22Rv1 (cell line): ENCODE measurements around the gene POLR2C.
"Not testable (repeated sequence)": the region's sequence is repeated elsewhere in the genome, so short reads cannot be mapped to it uniquely, and the experiment has no call there.

Source experiments
- H3K27ac ChIP-seq: fragments of 450-650 bp; 2 replicates; pipeline ENCODE4 v1.5.1; 2017
- ZFX ChIP-seq: fragments of 450-650 bp; IDR thresholded peaks from 2 replicates; pipeline ENCODE4 v1.6.1; 2017; ENCODE audit warnings: antibody characterized with exemption, borderline replicate concordance
- TF ChIP-seq, protein P1 (sequence below): fragments of 450-650 bp; IDR thresholded peaks from 2 replicates; pipeline ENCODE4 v1.5.1; 2017; ENCODE audit warnings: mild to moderate bottlenecking

POLR2C gene

DNA sequence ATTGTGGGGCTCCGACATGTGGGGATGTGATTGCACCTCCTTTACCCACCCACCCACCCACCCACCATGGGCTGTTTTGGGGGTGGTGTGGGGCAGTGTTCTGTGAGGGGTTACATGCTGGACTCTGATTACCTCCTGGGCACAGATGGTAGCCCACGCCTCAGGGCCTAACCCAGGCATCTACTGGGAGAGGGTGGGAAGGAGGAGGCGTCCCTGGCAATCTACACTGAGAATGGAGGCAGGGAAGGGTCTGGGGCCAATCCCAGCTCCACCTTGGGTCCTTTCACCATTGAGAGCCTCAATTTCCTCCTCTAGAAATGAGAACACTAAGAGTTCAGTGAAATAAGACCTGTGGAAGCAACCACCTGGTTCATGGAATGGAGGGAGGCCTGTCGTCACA, 35.6 kb downstream of the POLR2C start:
- H3K27ac ChIP-seq: no peak overlapping the region
- TF ChIP-seq, protein P1, sequence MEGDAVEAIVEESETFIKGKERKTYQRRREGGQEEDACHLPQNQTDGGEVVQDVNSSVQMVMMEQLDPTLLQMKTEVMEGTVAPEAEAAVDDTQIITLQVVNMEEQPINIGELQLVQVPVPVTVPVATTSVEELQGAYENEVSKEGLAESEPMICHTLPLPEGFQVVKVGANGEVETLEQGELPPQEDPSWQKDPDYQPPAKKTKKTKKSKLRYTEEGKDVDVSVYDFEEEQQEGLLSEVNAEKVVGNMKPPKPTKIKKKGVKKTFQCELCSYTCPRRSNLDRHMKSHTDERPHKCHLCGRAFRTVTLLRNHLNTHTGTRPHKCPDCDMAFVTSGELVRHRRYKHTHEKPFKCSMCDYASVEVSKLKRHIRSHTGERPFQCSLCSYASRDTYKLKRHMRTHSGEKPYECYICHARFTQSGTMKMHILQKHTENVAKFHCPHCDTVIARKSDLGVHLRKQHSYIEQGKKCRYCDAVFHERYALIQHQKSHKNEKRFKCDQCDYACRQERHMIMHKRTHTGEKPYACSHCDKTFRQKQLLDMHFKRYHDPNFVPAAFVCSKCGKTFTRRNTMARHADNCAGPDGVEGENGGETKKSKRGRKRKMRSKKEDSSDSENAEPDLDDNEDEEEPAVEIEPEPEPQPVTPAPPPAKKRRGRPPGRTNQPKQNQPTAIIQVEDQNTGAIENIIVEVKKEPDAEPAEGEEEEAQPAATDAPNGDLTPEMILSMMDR: no peak
- no peak for TF ChIP-seq ZFX

DNA sequence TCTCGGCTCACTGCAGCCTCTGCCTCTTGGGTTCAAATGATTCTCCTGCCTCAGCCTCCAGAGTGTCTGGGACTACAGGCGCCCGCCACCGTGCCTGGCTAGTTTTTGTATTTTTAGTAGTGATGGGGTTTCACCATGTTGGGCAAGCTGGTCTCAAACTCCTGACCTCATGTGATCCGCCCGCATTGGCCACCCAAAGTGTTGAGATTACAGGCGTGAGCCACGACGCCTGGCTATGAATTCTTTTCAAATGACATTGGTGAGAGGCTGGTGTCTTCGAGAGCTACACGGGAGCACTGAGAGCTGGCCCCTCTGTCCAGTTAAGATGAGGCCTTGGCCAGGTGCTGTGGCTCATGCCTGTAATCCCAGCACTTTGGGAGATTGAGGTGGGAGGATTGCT, 37.5 kb downstream of the POLR2C start:
- not testable (repeated sequence) for H3K27ac ChIP-seq

DNA sequence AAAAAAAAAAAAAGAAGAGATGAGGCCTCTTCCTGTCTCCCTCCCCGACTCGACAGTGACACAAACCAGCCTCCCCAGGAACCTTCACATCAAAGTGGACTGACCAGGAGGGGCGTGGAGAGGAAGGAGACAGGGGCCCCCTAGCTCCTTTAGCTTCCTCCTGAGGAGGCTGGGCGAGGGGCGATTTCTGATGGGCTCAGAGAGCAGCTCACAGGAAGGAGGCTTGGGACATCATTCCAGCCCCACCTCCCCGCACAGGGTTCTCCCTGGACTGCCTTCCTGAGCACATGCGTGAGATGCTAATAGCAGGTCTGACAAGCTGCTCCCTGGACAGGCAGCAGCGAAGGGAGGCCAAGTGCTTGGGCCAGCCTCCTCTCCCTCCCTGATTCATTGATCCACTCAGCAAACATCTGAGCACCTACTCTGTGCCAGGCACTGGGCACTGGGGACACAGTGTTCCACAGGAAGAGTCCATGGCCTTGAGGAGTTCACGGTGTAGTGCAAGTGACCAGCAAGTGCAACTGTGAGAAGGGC, 38.2 kb downstream of the POLR2C start:
- TF ChIP-seq ZFX: no peak
- TF ChIP-seq, protein P1: no peak
- no peak overlapping the region for H3K27ac ChIP-seq

DNA sequence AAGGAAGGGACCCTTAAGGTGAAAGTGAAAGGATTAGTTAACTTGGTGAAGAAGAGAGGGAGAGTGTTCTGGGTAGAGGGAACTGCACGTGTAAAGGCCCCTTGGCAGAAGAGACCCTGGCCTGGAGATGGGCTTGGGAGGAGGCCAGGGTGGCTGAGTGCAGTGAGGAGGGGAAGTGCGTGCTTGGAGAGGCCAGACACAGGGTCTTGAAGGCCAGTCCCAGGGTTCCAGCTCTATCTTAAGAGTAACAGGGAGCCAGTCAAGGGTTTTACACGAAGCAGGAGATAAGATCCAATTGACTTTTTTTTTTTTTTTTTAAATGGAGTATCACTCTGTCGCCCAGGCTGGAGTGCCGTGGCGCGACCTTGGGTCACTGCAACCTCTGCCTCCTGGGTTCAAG, 39.0 kb downstream of the POLR2C start:
- TF ChIP-seq, protein P1: no peak
- no peak for TF ChIP-seq ZFX
- H3K27ac ChIP-seq: no peak overlapping the region

DNA sequence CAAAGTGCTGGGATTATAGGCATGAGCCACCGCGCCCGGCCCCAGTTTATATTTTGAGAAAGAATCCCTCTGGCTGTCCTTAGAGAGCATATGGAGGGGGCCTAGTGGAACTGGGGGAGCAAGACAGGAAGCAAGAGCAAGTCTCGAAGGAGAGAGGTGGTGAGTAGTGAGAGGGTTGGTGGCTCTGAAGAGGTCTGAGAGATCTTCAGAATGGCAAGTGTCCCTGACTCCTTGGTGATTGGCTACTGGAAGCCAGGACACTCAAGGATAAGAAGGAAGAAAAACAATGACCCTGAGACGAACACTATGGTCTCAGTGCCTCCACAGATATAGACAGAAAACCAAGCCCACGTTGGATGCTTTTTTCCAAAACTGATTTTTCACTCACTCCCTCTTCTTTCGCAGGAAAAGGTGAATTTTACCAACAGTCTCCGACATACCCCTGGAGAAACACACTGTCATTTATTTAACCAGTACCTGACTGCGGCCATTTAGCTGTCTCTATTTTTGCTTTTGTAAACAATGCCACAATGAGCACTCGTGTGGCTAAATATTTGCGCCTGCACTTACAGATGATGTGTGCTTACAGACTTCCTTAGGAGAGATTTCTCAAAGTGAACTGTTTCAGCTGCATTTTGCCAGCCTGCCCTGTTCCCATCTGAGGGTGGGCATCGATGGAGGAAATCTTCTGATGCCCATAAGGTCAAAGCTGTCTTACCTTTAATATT, 39.7 kb downstream of the POLR2C start:
- TF ChIP-seq, protein P1: no peak
- TF ChIP-seq ZFX: no peak
- H3K27ac ChIP-seq: no peak overlapping the region

DNA sequence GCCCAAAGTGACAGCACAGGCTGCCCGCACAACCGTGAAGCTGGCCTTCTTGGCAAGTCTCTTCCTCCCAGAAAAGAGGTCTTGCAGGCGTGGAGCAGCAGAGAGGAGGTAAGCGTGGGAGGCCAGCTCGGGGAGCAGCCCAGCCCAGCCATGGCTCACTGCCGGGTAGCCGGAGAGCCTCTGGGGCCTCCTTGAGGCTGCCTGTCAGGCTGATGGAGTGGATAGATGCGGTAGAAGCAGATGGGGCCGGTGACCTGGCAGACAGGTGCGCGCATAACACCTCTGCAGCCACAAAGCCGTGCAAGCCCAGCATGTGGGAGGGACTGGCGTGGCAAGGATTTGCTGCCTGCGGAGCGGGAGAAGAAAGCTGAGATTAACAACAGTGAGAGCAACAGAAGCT, 40.9 kb downstream of the POLR2C start:
- TF ChIP-seq ZFX: no peak
- TF ChIP-seq, protein P1: no peak
- H3K27ac ChIP-seq: no peak overlapping the region

DNA sequence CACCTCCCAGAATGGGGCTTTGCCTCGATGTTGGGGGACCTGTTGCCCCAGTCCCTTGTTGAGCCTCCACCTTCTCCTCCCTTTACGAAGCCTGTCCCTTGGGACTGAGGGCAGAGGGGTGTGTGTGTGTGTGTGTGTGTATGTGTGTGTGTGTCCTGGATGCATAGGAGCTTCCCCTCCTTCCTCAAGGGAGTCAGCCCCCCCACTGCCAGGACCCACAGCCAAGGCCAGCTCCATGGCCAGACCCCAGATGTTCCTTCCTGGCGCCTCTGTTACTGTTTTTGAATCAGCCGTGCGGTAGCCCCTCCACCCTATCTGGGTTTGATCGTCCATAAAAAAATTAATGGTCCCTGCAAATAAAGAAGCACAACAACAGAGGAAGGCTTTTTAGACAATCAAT, 41.5 kb downstream of the POLR2C start:
- H3K27ac ChIP-seq: no peak overlapping the region
- TF ChIP-seq, protein P1: no peak
- TF ChIP-seq ZFX: no peak

DNA sequence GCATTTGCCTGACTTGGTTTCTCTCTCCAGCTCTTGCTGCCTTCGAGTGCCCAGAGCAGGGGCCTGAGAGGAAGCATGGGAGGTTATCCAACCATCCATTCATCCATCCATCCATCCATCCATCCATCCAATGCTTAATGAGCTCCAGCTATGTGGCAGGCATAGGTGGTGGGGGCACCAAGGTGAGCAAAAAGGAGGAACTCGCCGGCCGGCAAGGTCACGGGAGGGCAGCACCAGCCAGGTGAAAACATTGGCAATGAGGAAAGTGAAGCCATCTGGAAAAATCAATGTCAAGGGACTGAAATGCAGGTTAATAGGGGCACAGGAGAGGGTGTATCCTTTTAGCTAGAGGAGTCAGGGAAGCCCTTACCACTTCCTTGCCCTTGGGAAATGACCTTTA, 42.0 kb downstream of the POLR2C start:
- no peak overlapping the region for H3K27ac ChIP-seq
- no peak for TF ChIP-seq ZFX
- TF ChIP-seq, protein P1: no peak
